WTC11 (cell line): Measurements from ENCODE around the gene NUP214. TPM values are rescaled to one million over a fixed set of nuclear protein-coding genes. Genes with fewer than 3 reads are reported as not detected.
"Not testable (repeated sequence)": the region's sequence is repeated elsewhere in the genome, so short reads cannot be mapped to it uniquely, and the experiment has no call there.

Experiments
- ATAC-seq: fragments of 200-7000 bp; cut with Tn5 transposase; 2 replicates; pipeline ENCODE4 v1.10.0; 2021; ENCODE audit warnings: mild to moderate bottlenecking, moderate library complexity
- CTCF ChIA-PET: fragments of 300-600 bp; sonication (Branson Sonifier 250); formaldehyde crosslinking; loops from one replicate; lab custom pipeline; 2021; ENCODE audit warnings: antibody characterized with exemption; lab: Charles Lee
- POLR2A ChIA-PET: fragments of 350-600 bp; sonication (Branson Sonifier 250); formaldehyde crosslinking; loops from one replicate; lab custom pipeline; 2021; ENCODE audit warnings: antibody characterized with exemption; lab: Charles Lee
- DNase-seq: peaks from one replicate; pipeline ENCODE4 v3.0.0; 2021; ENCODE audit warnings: low spot score
- H3K27ac Mint-ChIP-seq: 2 replicates; pipeline ENCODE4 v1.8.0; 2021; ENCODE audit warnings: mixed read lengths
- H3K27me3 Mint-ChIP-seq: 2 replicates; pipeline ENCODE4 v1.8.0; 2021; ENCODE audit warnings: low read depth, mild to moderate bottlenecking, moderate library complexity, mixed read lengths
- H3K36me3 Mint-ChIP-seq: 2 replicates; pipeline ENCODE4 v1.8.0; 2021; ENCODE audit warnings: mixed read lengths
- H3K4me1 Mint-ChIP-seq: 2 replicates; pipeline ENCODE4 v1.8.0; 2022; ENCODE audit warnings: mixed read lengths
- H3K4me3 Mint-ChIP-seq: 2 replicates; pipeline ENCODE4 v1.8.0; 2021; ENCODE audit warnings: mild to moderate bottlenecking, moderate library complexity, mixed read lengths
- H3K9me3 Mint-ChIP-seq: 2 replicates; pipeline ENCODE4 v1.8.0; 2021; ENCODE audit warnings: mixed read lengths
- CREM ChIP-seq: sonication (generic); formaldehyde crosslinking; IDR thresholded peaks from 2 replicates; pipeline ENCODE4 v1.8.1; 2022; ENCODE audit warnings: mild to moderate bottlenecking, missing genetic modification reagents, moderate library complexity
- ELF4 ChIP-seq: sonication (generic); formaldehyde crosslinking; IDR thresholded peaks from 2 replicates; pipeline ENCODE4 v1.8.1; 2022; ENCODE audit warnings: low read depth, mild to moderate bottlenecking, moderate library complexity, missing genetic modification reagents
- GRHL2 ChIP-seq: fragments of 250-450 bp; sonication (Bioruptor Pico); IDR thresholded peaks from 2 replicates; pipeline ENCODE4 v1.8.0; 2022; ENCODE audit warnings: mild to moderate bottlenecking, moderate library complexity; ENCODE audit not compliant: insufficient replicate concordance, severe bottlenecking
- JAZF1 ChIP-seq: fragments of 250-450 bp; sonication (Bioruptor Pico); IDR thresholded peaks from 2 replicates; pipeline ENCODE4 v1.9.0; 2021; ENCODE audit warnings: moderate library complexity, mild to moderate bottlenecking, inconsistent platforms
- NFATC4 ChIP-seq: fragments of 250-450 bp; sonication (Bioruptor Pico); IDR thresholded peaks from 2 replicates; pipeline ENCODE4 v1.9.0; 2021; ENCODE audit warnings: mild to moderate bottlenecking
- NR2C2 ChIP-seq: sonication (generic); formaldehyde crosslinking; IDR thresholded peaks from 2 replicates; pipeline ENCODE4 v1.8.0; 2022; ENCODE audit warnings: mild to moderate bottlenecking, missing genetic modification reagents
- RORB ChIP-seq: fragments of 250-450 bp; sonication (Bioruptor Pico); IDR thresholded peaks from 2 replicates; pipeline ENCODE4 v1.9.0; 2021; ENCODE audit warnings: mild to moderate bottlenecking
- TCF7 ChIP-seq: sonication (generic); formaldehyde crosslinking; IDR thresholded peaks from 2 replicates; pipeline ENCODE4 v1.8.0; 2022; ENCODE audit warnings: mild to moderate bottlenecking, low read depth, missing genetic modification reagents, moderate library complexity
- TEAD4 ChIP-seq: sonication (generic); formaldehyde crosslinking; IDR thresholded peaks from 2 replicates; pipeline ENCODE4 v1.8.0; 2022; ENCODE audit warnings: mild to moderate bottlenecking, missing genetic modification reagents
- ZNF317 ChIP-seq: sonication (generic); formaldehyde crosslinking; IDR thresholded peaks from 2 replicates; pipeline ENCODE4 v1.8.1; 2023; ENCODE audit warnings: low read depth, mild to moderate bottlenecking, moderate library complexity, missing genetic modification reagents, borderline replicate concordance
- ZNF423 ChIP-seq: fragments of 250-450 bp; sonication (Bioruptor Pico); IDR thresholded peaks from 2 replicates; pipeline ENCODE4 v2.1.2; 2022; ENCODE audit warnings: mild to moderate bottlenecking, moderate library complexity
- total RNA-seq: library from RNA; stranded (reverse); gene quantifications from 3 replicates; pipeline ENCODE4 v1.2.3, GENCODE V29; 2021
- TF ChIP-seq, protein P1 (sequence below): sonication (generic); formaldehyde crosslinking; IDR thresholded peaks from 2 replicates; pipeline ENCODE4 v1.8.0; 2022; ENCODE audit warnings: mild to moderate bottlenecking, missing genetic modification reagents
- TF ChIP-seq, protein P2 (sequence below): fragments of 250-450 bp; sonication (Bioruptor Pico); IDR thresholded peaks from 2 replicates; pipeline ENCODE4 v1.8.0; 2021; ENCODE audit warnings: mild to moderate bottlenecking
- TF ChIP-seq, protein P3 (sequence below): sonication (generic); formaldehyde crosslinking; conservative IDR thresholded peaks from 2 replicates; pipeline ENCODE4 v1.8.1; 2023; ENCODE audit warnings: mild to moderate bottlenecking, low read depth, missing genetic modification reagents, moderate library complexity
- TF ChIP-seq, protein P4 (sequence below): fragments of 250-450 bp; sonication (Bioruptor Pico); conservative IDR thresholded peaks from 2 replicates; pipeline ENCODE4 v1.9.0; 2021; ENCODE audit warnings: mild to moderate bottlenecking
- TF ChIP-seq, protein P5 (sequence below): sonication (generic); formaldehyde crosslinking; IDR thresholded peaks from 2 replicates; pipeline ENCODE4 v1.8.1; 2022; ENCODE audit warnings: low read depth, missing genetic modification reagents, borderline replicate concordance
- TF ChIP-seq, protein P6 (sequence below): sonication (generic); formaldehyde crosslinking; IDR thresholded peaks from 2 replicates; pipeline ENCODE4 v1.8.0; 2023; ENCODE audit warnings: mild to moderate bottlenecking, missing genetic modification reagents

The NUP214 gene
- total RNA-seq, 1 experiment from 2014 or later, result 41.8 TPM

DNA sequence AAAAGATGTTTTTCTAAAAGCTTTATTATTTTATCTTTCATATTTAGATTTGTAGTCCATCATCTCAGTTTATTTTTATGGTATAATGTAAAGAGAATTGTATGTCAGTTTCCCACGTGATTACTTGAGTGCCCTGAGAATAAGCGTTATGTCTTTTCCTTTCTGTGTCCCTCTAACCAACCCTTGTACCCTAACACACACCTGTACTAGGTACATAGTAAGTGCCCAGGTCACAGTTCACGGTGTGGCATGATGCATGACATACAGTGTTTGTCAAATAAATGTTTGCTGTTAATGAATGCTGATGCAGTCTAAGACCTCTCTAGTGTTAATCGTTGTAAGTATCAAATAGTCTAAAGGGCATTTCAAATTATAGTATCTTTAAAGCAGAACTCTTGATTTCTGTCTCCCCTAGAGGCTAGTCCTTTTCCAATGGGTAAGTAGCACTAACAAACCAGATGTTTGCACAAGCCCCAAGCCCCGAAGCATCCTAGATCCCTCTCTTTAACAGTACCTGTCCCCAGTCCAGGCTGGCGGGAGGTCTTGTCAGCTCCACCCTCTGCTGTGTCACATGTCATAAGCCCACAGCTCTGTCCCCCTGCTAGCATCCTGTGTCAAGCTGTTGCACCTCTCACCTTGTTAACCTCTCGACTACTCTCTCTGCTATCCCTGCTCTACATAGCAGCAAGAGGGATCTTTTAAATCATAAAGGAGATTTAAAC is 23.7 kb downstream of the NUP214 start (continued):
- TF ChIP-seq, protein P1, sequence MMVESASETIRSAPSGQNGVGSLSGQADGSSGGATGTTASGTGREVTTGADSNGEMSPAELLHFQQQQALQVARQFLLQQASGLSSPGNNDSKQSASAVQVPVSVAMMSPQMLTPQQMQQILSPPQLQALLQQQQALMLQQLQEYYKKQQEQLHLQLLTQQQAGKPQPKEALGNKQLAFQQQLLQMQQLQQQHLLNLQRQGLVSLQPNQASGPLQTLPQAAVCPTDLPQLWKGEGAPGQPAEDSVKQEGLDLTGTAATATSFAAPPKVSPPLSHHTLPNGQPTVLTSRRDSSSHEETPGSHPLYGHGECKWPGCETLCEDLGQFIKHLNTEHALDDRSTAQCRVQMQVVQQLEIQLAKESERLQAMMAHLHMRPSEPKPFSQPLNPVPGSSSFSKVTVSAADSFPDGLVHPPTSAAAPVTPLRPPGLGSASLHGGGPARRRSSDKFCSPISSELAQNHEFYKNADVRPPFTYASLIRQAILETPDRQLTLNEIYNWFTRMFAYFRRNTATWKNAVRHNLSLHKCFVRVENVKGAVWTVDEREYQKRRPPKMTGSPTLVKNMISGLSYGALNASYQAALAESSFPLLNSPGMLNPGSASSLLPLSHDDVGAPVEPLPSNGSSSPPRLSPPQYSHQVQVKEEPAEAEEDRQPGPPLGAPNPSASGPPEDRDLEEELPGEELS (CRISPR knock-in tag), result no peak

DNA sequence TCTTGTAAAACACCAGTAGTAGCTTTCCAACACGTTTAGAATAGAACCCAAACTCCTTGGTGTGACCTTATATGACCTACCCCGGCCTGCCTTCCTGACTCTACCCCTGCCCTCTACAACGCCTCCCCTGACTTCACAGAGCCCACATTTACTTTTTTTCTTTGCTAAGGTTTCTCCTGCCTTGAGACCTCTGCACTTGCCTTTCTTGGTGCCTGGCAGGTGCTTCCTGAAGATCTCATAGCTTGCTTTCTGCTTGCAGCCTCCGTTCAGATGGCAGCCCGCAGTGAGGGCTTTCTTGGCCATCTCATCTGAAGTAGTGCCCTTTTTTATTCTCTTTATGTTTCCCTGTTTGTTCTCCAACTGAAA is 24.3 kb downstream of the NUP214 start:
- H3K4me1 Mint-ChIP-seq, result no peaks in the 10 kb centered on the region
- H3K36me3 Mint-ChIP-seq, result peaks cover 73% of the 10 kb centered on the region
- no peaks in the 10 kb centered on the region for H3K9me3 Mint-ChIP-seq
- no peak overlapping the region for H3K27ac Mint-ChIP-seq
- DNase-seq (no peak), ATAC-seq (no peak)
- H3K4me3 Mint-ChIP-seq, result no peak overlapping the region
- no peaks in the 10 kb centered on the region for H3K27me3 Mint-ChIP-seq
- POLR2A ChIA-PET, result no interaction called here
- CTCF ChIA-PET, result interaction anchor here (0.8 kb wide), 1 partner anchor 12 kb away, joined by 3 read pairs; no protein-coding TSS in a partner anchor
- TF ChIP-seq ELF4 (CRISPR knock-in tag) (no peak), JAZF1 (no peak), ZNF423 (CRISPR knock-in tag) (no peak), TCF7 (CRISPR knock-in tag) (no peak), NR2C2 (CRISPR knock-in tag) (no peak), ZNF317 (CRISPR knock-in tag) (no peak), GRHL2 (CRISPR knock-in tag) (no peak), TEAD4 (no peak)
- TF ChIP-seq, protein P2, sequence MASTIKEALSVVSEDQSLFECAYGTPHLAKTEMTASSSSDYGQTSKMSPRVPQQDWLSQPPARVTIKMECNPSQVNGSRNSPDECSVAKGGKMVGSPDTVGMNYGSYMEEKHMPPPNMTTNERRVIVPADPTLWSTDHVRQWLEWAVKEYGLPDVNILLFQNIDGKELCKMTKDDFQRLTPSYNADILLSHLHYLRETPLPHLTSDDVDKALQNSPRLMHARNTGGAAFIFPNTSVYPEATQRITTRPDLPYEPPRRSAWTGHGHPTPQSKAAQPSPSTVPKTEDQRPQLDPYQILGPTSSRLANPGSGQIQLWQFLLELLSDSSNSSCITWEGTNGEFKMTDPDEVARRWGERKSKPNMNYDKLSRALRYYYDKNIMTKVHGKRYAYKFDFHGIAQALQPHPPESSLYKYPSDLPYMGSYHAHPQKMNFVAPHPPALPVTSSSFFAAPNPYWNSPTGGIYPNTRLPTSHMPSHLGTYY, result no peak
- TF ChIP-seq, protein P3, sequence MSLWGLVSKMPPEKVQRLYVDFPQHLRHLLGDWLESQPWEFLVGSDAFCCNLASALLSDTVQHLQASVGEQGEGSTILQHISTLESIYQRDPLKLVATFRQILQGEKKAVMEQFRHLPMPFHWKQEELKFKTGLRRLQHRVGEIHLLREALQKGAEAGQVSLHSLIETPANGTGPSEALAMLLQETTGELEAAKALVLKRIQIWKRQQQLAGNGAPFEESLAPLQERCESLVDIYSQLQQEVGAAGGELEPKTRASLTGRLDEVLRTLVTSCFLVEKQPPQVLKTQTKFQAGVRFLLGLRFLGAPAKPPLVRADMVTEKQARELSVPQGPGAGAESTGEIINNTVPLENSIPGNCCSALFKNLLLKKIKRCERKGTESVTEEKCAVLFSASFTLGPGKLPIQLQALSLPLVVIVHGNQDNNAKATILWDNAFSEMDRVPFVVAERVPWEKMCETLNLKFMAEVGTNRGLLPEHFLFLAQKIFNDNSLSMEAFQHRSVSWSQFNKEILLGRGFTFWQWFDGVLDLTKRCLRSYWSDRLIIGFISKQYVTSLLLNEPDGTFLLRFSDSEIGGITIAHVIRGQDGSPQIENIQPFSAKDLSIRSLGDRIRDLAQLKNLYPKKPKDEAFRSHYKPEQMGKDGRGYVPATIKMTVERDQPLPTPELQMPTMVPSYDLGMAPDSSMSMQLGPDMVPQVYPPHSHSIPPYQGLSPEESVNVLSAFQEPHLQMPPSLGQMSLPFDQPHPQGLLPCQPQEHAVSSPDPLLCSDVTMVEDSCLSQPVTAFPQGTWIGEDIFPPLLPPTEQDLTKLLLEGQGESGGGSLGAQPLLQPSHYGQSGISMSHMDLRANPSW (CRISPR knock-in tag), result no peak
- TF ChIP-seq, protein P4, sequence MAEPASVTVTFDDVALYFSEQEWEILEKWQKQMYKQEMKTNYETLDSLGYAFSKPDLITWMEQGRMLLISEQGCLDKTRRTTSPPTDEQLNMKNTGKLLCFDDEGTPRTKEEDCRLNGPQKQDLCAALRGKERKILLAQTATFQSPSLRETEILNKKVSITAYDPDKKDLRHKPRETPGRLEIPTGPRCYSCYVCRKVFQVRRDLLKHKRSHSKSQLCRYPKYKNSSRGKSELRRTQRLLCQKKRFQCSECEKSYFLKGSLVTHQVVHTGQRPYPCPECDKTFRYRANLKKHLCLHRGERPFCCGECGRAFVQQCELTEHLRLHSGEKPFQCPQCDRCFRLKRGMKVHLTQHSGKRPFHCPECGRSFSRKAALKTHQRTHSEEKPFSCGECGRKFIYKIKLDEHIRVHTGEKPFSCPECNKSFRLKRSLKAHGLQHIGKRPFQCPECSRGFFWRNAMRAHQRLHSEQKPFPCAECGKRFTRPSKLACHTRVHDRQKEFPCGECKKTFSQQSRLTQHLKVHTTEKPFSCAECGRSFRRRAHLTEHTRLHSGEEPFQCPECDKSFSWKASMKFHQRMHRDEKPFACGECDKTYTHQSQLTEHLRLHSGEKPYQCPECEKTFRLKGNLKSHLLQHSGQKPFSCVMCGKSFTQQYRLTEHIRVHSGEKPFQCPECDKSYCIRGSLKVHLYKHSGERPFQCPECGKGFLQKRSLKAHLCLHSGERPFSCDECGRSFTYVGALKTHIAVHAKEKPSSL, result no peak

DNA sequence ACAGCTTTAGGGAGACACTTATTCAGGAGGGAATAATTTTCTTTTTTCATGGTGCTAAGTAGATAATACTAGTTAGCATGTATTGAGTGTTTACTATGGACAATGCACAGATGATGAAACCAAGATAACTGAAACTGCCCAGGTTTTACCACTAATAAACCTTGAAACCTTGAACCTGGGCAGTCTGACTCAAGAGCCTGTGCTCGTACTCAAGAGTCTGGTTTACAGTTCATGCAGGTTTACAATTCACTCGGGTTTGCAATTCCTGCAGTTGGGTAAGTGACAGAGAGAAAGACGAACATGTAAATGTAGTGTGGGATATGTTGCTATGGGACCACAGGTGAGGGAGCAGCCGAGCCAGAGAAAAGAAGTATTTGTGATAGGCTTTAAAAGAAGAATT is 28.2 kb downstream of the NUP214 start:
- ChIA-PET CTCF (no interaction called here), POLR2A (no interaction called here)
- Mint-ChIP-seq H3K27me3 (no peaks in the 10 kb centered on the region), H3K4me1 (no peaks in the 10 kb centered on the region), H3K4me3 (no peak overlapping the region), H3K9me3 (no peaks in the 10 kb centered on the region), H3K27ac (no peak overlapping the region), H3K36me3 (peaks cover 59% of the 10 kb centered on the region)
- DNase-seq, result no peak
- no peak for TF ChIP-seq ELF4 (CRISPR knock-in tag)
- TF ChIP-seq NFATC4 (CRISPR knock-in tag), result no peak
- TF ChIP-seq, protein P5, sequence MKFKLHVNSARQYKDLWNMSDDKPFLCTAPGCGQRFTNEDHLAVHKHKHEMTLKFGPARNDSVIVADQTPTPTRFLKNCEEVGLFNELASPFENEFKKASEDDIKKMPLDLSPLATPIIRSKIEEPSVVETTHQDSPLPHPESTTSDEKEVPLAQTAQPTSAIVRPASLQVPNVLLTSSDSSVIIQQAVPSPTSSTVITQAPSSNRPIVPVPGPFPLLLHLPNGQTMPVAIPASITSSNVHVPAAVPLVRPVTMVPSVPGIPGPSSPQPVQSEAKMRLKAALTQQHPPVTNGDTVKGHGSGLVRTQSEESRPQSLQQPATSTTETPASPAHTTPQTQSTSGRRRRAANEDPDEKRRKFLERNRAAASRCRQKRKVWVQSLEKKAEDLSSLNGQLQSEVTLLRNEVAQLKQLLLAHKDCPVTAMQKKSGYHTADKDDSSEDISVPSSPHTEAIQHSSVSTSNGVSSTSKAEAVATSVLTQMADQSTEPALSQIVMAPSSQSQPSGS (CRISPR knock-in tag), result no peak
- TF ChIP-seq ZNF317 (CRISPR knock-in tag), result no peak
- no peak for TF ChIP-seq RORB
- TF ChIP-seq, protein P6, sequence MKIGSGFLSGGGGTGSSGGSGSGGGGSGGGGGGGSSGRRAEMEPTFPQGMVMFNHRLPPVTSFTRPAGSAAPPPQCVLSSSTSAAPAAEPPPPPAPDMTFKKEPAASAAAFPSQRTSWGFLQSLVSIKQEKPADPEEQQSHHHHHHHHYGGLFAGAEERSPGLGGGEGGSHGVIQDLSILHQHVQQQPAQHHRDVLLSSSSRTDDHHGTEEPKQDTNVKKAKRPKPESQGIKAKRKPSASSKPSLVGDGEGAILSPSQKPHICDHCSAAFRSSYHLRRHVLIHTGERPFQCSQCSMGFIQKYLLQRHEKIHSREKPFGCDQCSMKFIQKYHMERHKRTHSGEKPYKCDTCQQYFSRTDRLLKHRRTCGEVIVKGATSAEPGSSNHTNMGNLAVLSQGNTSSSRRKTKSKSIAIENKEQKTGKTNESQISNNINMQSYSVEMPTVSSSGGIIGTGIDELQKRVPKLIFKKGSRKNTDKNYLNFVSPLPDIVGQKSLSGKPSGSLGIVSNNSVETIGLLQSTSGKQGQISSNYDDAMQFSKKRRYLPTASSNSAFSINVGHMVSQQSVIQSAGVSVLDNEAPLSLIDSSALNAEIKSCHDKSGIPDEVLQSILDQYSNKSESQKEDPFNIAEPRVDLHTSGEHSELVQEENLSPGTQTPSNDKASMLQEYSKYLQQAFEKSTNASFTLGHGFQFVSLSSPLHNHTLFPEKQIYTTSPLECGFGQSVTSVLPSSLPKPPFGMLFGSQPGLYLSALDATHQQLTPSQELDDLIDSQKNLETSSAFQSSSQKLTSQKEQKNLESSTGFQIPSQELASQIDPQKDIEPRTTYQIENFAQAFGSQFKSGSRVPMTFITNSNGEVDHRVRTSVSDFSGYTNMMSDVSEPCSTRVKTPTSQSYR (CRISPR knock-in tag), result no peak
- no peak for TF ChIP-seq CREM (CRISPR knock-in tag)
- no peak for TF ChIP-seq ZNF423 (CRISPR knock-in tag)
- no peak for ATAC-seq

DNA sequence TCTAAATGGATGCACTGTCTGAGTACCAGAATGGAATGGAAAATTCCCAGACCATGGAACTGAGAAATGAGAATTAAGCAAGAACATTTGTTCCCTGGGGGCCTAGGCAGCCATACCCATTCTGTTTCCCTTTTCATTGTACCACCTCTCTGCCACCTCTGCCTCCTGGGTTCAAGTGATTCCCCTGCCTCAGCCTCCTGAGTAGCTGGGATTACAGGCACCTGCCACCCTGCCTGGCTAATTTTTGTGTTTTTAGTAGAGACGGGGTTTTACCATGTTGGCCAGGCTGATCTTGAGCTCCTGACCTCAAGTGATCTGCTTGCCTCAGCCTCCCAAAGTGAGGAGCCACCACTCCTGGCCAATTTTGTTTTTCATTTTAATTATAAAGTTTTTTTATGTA is 33.3 kb downstream of the NUP214 start:
- peaks cover 42% of the 10 kb centered on the region for H3K36me3 Mint-ChIP-seq
- ATAC-seq, DNase-seq, H3K9me3 Mint-ChIP-seq, H3K27me3 Mint-ChIP-seq, H3K27ac Mint-ChIP-seq, H3K4me3 Mint-ChIP-seq, POLR2A ChIA-PET, H3K4me1 Mint-ChIP-seq: not testable (repeated sequence)
- CTCF ChIA-PET, result interaction anchor here (1.2 kb wide), 1 partner anchor 465 kb away, joined by 4 read pairs; the partner anchor contains the start of gene EXOSC2
